ENCODE results near the gene LYST.

Gene LYST

DNA sequence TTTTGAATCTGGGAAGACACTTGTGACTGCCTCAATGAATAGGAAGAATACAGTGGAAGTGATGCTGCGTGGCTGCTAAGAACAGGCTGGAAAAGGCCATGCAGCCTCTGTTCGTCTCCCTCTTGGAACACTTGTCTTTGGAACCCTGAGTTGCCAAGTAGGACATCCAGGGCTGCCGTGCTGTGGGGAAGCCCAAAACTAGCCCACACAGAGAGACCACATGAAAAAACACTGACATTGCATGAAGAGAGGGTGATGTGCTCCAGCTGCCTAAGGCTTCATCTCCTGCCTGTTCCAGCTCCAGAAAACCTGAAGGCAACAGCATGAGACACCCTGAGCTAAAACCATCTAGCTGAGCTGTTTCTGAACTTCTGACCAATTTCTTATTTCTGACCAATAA lies 156.0 kb downstream of the LYST start:
- DNase-seq = no peak

DNA sequence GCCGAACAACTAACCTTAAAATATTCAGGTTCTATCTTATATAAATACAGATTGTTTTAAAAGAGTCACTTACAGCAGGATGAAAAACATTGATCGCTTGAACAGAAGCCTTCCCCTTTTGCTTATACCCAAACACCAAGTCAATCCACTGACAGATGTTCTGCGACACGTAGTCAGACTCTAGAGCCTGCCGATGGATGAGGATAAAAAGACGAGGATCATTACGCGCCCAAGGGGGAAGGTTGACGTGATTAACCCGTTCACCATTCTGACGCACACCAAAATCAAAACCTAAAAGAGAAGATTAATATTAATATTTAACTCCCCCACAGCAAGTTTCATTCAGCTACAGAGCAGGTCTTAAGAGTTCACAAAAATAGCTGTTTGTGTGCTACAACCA lies 157.7 kb downstream of the LYST start:
- DNase-seq = no peak

DNA sequence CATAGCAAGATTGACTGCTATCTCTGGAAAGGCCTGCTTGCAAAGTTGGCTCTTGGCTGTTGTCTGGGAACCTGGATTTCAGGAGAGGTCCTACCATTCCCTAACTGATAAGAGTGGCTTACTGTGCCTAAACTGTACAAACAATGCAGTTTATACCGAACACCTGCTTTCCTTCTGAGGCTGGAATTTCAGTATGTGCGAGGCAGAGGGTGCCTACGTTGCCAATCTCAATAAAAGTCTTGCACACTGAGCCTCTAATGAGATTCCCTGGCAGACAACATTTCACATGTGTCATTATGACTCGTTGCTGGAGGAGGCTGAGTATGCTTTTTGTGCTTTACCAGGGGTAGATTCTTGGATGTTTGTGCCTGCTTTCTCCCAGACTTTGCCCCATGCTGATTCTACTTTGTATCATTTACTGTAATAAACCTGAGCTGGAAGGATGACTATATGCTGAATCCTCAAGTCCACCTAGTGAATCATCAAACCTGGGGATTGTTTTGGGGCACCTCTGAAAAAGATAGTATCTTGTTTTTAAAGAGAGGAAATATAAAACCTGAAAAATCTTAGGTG lies 158.2 kb downstream of the LYST start:
- DNase-seq = no peak

DNA sequence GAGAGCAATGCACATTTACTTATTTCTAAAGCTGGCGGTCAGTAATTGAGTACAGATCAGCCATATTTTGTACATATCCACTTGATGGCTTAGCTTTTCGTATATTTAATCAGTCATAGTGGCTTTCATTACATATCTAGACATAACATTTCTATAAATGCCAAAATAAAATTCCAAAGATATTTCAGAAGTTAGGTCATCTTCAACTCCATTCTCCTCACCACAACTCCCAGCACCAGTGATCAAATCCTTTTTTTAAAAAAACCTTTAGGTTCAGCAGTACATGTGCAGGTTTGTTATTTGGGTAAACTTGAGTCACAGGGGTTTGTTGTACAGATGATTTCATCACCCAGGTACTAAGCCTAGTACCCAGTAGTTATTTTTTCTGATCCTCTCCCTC lies 163.2 kb downstream of the LYST start:
- DNase-seq = no peak

DNA sequence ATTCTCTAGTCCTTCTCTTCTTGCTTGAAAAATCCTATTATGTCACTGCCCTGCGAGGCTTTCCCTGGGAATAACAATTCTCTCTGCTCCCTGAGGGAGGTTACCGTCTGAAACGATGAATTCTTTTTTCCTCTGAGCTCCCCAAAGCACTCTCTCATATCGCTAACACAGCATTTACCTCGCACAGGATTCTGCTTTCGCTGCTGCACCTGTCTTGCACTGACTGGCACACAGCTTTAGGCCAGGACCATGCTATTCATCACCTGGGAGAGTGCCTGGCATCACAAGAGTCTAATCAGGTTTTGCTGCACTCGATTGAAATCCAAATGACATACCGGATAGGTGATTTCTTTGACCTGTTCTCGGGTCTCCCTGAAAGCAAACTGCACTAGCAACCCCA lies 164.3 kb downstream of the LYST start:
- no peak for DNase-seq

DNA sequence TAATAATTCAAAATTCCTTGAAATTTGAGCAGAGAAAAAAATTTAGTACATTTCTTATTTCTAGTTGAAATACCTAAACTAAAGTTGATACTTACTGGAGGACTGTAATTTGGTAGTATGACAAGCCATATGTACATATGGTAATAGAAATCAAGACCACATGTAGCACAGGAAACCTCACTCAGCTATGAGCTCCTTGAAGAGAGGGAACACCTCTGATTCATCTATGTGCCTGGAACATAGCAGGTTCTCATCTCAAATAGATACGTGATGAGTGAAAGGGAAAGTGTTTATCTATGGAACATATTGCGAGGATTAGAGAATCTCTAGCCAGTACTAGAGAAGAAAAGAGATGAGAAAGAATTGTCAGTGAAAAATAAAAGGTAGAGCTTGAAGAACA lies 169.2 kb downstream of the LYST start:
- DNase-seq = peak in 2 of 5 experiments; percentile 22 to 69

DNA sequence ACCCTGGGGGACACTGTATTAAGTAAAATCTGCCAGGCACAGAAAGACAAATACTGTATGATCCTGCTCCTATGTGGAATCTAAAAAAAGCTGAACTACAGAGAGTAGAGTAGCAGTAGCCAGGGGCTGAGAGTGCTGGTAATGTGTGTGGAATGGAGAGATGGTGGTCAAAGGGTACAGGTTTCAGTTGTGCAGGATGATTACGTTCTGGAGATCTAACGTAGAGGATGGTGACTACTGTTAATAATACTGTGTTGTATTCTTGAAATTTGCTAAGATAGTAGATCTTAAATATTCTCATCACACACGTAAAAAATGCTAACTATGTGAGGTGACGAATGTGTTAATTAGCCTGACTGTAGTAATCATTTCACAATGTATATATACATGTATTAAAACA lies 177.3 kb downstream of the LYST start:
- DNase-seq = no peak

DNA sequence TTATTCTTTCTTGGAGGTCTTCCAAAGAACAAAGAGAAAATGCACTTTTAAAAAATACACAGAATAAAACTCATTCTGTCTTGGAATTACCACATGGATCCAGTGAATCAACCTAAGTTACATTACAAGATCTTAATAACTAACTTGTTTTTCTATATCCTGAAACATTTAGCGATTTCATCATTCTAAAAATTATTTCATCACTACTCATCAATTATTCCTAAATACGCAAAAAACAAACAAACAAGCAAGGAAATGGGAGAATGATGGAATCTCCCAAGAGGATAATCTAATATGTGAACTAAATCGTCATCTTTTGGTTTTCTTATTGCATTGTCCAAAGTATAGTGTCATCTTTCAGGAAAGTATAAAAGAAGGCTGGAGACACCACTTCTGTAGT lies 178.6 kb downstream of the LYST start:
- no peak for DNase-seq

DNA sequence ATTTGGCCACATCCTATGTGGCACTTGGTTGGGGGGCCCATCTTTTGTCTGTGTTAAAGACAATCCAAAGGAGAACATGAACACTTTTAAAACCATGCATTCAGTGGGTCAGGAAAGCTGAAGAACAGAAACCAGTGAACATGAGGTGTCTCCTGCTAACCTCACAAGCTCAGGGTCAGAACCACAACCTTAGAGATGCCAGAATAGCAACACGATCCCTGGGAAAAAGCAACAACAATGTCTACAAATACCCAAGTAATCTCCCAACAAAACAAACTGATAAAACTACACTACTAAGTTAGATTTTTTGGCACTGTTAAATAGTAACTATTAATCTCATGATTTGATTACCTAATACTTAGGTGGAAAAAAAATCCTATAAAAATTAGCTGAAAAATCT lies 183.1 kb downstream of the LYST start:
- no peak for DNase-seq

DNA sequence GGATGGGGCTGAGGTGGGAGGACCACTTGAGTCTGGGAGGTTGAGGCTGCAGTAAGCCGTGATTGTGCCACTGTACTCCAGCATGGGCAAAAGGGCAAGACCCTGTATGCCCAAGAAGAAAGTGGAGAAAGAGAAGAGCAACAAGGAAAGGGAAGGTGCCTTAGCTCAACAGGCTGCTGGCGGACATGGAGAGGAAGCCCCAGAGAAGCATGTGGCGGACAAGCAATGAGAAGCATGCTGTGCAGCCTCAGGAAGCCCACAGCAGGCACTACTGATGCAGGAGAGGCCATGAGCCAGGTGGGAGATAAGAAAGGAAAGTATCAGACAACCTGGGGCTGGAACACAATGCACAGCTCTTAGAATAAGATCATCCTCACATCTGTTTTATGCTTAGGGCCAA lies 184.5 kb downstream of the LYST start:
- DNase-seq = no peak

DNA sequence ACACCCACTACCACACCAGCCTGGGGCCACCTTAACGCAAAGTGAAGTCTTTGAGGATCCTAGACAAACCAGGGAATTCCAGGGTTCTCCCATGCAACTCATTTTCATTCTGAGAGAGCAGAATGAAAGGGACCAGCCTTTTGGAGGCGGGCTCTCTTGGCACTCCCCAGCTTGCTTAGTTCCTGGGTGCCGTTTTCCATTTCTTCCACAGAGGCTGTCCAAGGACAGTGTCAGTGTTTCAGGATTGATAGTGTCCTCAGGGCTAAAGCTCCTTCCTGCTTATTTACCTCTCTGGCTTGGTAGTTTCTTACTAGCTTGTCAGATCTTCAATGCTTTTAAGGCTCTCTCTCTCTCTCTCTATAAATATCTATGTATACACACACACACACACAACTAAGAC lies 187.1 kb downstream of the LYST start:
- DNase-seq = no peak

DNA sequence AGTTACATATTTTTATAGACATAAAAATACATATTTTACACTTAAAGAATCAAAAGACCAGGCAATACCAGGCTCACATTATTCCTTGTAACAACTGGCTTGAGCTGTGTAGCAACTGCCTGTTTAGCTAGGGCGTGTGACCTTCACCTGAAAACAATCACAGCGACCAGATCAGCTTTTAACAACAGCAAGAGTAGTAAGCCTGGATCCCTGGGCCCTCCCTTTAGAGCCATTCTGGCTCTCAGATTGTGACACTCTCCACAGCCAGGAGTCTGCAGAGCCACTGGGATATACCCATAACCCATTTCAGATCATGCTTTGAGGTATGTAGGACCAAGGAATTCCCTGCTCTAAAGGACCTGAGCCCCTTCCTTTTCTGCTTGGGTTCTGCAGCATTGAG lies 187.7 kb downstream of the LYST start:
- DNase-seq = no peak

DNA sequence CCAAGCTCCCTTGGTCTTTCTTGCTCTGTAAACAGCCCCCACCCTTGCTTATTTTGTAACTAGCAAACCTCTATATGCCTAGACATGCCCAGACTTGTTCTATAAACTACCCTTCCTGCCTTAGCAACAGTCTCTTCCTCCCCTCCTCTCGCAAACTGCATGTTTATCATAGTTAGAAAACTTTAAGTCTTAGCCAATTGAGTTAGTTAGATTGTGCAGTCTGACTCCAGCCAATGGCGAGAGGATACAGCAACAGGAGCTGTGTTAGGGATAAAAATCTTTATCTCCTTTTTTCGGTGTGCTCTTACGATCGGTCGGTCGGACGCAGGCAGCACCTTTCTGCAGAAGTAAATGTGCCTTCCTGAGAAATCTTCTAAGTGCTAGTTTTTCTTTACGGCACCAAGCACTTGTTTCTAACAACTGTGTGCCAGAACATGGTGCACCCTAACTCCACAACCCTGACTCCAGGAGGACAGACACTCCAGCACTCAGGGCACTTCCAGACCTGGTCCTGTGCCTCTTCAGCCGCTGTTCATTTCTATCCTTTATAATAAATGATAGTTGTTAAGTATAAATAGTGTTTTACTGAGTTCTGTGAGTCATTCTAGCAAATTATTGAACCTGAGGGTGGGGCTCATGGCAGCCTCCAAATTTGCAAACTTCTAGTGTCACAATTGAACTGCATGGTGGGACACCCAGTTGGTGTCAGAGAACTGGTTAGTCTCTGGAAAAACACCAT lies 191.4 kb downstream of the LYST start:
- peak in 1 of 5 experiments; percentile 60 for DNase-seq

DNA sequence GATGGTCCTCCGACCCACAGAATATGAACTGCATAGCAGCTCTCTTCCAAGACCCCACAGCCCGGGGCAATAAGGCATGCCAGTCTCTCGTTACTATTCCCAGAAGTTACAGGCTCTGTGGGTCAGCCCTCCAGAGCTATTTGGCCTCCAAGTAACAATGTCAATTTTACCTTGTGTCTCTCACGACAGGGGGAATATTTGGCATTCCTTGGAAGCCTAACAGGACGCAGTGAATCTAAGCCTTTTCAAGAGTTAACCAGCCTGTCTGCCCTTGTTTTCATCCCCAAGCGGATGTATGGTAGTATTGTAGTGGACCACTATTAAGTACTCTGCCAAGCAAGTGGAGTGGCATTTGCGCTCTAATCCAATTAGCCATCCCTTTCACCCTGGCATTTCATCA lies 192.7 kb downstream of the LYST start:
- DNase-seq = no peak

DNA sequence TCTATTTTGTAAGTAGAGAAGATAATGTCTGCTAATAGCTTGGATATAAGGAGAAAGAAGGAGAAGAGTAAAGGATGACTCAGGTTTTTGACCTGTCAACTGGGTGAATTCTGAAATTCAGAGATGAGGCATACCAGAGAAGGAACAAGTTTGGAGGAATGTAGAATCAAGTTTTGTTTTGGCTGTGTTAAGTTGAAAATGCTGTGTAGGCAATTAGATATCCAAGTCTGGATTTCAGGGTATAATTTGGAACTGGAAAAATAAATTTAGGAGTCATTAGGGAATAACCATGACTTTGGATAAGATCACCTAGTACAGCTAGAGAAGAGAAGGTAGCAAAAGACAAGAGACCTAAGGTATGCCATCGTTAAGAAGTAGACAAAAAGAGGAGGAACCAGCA lies 194.7 kb downstream of the LYST start:
- DNase-seq = no peak

DNA sequence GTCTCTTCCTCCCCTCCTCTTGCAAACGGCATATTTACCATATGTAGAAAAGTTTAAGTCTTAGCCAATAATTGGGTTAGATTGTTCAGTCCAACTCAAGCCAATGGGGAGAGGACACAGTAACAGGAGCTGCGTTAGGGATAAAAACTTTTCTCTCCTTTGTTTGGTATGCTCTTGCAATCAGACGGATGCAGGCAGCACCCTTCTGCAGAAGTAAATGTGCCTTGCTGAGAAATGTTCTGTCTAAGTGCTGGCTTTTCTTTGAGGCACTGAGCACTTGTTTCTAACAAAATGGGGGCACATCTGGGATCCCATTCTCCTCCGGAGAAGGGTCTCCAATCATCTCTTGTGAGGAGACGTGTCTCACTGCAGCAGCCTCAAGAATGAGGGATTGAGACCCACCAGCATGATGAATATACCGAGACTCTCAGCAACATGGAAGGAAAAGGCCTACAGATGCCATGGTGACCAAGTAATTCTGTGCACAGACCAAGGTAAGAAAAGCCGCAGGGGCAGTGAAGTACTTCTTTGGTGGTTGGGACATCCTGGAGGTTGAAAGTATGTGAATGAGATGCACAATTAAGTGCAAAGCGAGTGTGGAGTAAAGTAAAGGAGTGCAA lies 196.4 kb downstream of the LYST start:
- peak in 1 of 5 experiments; percentile 14 for DNase-seq

DNA sequence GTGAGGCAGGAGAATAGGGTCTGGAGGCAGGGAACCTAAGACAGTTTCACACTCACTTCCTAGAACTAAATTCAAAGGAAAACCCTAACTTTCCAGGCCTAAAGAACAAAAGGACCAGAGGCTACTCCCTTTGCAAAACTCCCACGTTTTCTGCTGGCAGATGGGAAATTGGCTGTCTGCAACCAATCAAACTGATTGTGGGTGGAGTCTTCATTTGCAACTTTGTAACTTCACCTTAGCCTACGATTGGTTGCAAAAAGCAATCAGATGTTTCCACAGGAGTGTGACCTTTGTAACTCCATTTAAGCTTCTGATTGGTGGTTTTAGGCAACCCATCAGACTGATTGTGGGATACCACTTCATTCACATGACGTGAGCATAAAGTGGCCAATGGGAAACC lies 197.4 kb downstream of the LYST start:
- DNase-seq = no peak

DNA sequence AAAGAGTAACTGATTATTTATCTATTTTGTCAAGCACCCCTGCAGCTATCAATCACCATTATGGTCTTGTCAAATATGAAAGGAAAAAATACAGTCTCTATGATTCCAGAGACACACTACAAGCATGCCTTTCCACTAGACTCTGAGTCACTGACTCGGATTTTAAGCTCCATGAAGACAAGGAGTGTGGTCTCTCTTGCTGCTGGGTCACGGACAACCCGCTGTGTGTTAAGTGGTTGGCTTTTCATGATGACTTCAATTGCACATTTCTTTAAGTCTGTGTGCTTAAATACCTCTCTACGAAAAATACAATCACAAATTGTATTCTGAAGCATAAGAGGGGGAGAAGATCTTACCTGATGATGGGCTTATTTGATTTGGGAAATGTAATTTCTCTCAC lies 203.1 kb downstream of the LYST start:
- DNase-seq = no peak

DNA sequence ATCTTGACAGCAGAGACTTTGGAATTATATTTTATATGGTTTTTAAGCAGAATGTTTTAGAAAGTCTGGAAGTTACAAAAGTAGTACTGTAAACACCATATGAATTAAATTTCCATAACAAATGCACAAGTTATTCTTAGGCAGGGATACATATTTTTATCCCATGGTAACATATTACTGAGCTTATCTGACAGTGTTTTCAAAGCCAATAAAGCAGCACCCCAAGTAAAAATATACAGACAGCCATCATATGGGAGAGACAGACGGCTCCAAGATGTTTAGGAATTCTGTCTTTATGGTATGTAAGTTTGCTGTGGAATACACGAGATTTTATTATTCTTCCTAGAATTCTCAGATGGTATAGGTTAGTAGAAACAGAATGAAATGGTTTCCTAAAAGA lies 205.1 kb downstream of the LYST start:
- no peak for DNase-seq

DNA sequence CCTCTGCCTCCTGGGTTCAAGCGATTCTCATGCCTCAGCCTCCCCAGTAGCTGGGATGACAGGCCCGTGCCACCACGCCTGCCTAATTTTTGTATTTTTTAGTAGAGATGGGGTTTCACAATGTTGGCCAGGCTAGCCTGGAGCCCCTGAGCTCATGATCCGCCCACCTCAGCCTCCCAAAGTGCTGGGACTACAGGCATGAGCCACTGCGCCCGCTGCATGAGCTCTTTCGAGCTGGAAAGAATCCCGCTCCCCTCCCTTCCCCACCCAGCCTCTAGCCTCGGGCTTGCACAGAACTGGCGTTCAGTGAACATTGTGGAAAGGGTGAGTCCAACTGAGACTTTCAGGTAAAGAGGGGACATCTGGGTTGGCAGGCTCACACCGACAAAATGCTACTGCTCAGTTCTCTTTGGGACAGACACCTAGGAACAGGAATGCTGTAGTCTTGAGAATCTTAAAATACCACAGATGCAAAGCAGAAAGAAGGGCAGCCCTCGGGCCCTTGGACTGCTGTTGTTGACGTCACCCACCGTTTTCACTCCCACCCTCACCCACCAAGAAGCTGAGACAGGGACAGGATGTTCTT lies 207.4 kb downstream of the LYST start:
- DNase-seq = no peak

DNA sequence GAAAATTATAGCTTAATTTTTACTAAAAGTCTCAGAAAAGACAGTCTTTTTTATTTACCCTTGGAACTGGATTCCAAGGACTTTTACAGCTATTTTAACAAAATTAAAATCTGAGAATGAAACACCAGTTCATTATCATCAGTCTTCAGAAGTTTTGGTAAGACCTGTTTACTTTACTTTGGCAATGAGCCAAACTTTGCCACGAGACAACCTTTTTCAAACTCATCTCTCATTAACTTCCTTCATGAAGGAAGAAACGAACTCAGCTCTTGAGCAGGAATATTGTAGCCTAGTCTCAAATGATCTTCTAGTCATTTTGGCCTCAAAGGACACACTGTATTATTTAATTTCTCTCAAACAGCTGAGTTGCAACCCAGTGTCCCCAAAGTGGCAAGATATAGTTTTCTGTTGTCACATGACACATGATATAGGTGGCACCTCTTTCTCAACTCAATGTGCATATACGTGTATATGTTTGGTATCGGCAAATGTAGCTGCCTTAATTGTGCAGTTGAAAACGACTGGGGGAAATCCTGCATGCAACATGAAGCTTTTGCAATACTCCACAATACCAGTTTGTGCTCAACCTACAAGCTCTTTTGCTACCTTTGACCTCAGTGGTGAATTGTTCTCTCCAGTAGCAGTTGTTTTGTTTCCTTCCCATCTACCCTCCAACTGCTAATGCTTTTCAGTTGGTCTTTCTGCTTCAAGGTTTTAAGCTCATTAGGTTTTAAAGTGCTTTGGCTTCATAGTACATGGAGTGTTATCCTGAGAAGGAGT lies 208.8 kb downstream of the LYST start:
- no peak for DNase-seq

DNA sequence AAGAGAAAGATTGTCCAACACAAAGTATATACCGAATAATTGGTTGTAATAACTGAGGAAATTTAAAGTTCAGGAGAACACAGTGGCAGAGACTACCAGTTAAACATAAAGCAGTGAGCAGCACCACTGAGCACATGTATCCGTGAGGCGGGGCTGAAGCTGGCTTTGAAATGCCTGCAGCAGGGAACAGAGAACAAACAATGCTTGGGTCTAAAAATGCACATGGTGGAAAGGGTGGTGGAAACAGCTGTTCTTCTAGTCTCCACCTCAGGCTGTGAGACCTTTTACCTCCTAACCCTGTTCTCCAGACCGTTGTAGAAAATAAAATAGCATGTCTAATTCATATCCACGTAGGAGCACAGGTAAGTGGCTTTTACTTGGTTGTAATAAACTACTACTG lies 209.4 kb downstream of the LYST start:
- DNase-seq = no peak

DNA sequence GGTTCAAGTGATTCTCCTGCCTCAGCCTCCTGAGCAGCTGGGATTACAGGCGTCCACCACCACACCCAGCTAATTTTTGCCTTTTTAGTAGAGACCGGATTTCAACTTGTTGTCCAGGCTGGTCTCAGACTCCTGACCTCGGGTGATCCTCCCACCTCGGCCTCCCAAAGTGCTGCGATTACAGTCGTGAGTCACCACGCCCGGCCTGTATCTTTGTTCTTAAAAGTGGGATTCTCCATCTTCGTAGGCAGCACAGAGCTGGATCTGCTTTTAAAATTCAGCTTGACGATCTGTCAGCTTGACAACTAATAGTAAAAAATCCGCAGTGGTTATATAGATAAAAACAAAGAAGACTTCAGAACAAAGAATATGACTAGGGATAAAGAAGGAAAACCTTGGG lies 214.3 kb downstream of the LYST start:
- no peak for DNase-seq

Measured in T-helper 2 cell (primary cell).